GM19099 (cell line): ENCODE data around the gene PTGIR.

ENCODE experiments used
- POLR2A ChIP-seq: IDR thresholded peaks from 3 replicates; pipeline ENCODE4 v1.6.1; 2011; ENCODE audit warnings: low read depth; ENCODE audit not compliant: insufficient read length; ENCODE audit errors: extremely low read depth

Gene PTGIR

GRCh38 chr19:46610413-46610775, 14.5 kb downstream of the PTGIR start:
- TF ChIP-seq POLR2A = no peak

GRCh38 chr19:46609511-46610412, 15.1 kb downstream of the PTGIR start:
- no peak for TF ChIP-seq POLR2A

GRCh38 chr19:46608581-46609345, 16.1 kb downstream of the PTGIR start:
- TF ChIP-seq POLR2A = no peak

GRCh38 chr19:46608178-46608577, 16.7 kb downstream of the PTGIR start:
- no peak for TF ChIP-seq POLR2A

DNA sequence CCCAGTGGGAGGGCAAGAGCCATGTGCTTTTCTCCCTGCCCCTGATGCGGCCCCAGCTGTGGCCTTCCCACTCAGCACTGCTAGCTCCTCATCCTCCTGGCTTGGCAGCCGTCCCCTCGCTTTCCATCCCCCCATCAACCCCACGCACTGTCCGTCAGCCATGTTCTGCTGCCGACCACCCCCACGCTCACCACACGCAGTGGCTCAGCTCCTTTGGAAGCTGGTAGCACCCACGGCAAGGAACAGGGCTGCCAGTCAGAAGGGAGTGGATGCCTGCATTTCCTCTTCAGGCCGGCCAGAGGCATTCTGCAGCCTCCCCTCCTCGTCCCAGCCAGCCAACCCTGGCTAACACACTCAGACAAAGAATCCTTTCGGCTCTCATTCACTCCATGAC, 17.4 kb downstream of the PTGIR start:
- TF ChIP-seq POLR2A = no peak

- TF ChIP-seq POLR2A = no peak
These were observed 18.0 kb downstream of the PTGIR start for GRCh38 chr19:46606681-46607447.

DNA sequence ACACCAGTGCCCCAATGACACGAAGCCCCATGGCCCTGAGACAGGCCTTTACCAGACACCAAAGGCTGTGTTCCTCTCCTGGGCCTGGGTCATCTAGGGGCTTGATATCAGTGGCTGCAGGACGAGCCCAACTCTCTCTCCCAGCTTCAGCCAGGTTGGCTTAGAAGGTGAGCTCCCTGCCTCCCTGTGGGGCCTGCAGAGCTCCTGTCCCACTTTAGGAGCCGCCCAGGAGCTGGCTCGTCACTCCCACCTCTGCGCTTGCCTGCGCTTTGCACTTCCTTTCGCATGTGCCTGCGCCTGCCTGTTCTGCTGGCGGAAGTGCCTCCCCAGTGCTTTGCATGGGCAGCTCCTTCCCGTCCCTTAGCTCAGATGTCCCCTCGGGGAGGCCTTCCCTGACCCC, 18.9 kb downstream of the PTGIR start:
- no peak for TF ChIP-seq POLR2A

- TF ChIP-seq POLR2A = no peak
These were observed 19.5 kb downstream of the PTGIR start for GRCh38 chr19:46605356-46605821.

- TF ChIP-seq POLR2A = no peak
These were observed 20.0 kb downstream of the PTGIR start for GRCh38 chr19:46604781-46605355.

DNA sequence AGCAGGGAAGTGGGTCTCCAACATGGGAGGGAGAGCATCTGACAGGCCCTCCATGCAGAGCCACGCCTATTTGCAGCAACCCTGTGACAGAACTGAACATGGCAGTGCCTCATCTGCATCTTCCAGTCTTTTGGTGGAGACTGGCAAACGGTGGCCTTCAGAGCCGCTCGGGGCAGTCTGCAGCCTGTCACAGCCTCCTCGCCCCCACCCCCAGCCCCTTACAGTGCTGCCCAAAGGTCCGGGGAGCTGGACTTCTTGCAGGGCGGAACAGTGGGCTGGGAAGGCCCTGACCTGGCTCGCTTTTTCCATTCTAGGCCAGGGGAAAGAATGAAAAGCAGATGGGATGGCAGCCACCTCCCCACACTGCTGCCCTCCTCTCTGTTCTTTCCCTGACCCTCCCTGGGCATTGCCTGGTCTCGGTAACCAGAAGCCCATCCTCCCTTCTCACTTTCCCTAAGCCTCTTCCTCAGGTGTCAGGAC, 21.1 kb downstream of the PTGIR start:
- TF ChIP-seq POLR2A = no peak

GRCh38 chr19:46603195-46603637, 21.7 kb downstream of the PTGIR start:
- TF ChIP-seq POLR2A = no peak

- no peak for TF ChIP-seq POLR2A
These were observed 22.3 kb downstream of the PTGIR start for GRCh38 chr19:46602392-46603194.

- TF ChIP-seq POLR2A = peak; percentile 88
These were observed 23.3 kb downstream of the PTGIR start, which contains the start of gene CALM3 for GRCh38 chr19:46601318-46602224. Gene CALM3 (plus strand): TSS chr19:46601330. CDS start chr19:46601435, 105 bp downstream.
